Activated CD8-positive, alpha-beta T cell treated with anti-CD3 and anti-CD28 coated beads for 36 hours (primary cell): Measurements from ENCODE around the gene TAF6L. TPM values are rescaled to one million over a fixed set of nuclear protein-coding genes. Genes with fewer than 3 reads are reported as not detected.

Experiments used
- ATAC-seq: fragments of 200-7000 bp; cut with Tn5 transposase; one replicate; pipeline ENCODE4 v1.10.0; 2021; ENCODE audit warnings: mild to moderate bottlenecking, moderate library complexity
- CTCF ChIA-PET: fragments of 350-600 bp; sonication (Branson Sonifier 250); formaldehyde crosslinking; loops from one replicate; lab custom pipeline; 2021; ENCODE audit warnings: antibody characterized with exemption; lab: Charles Lee
- POLR2A ChIA-PET: fragments of 350-600 bp; sonication (Branson Sonifier 250); formaldehyde crosslinking; loops from one replicate; lab custom pipeline; 2021; ENCODE audit warnings: antibody characterized with exemption; lab: Charles Lee
- DNase-seq: peaks from one replicate; pipeline ENCODE4 v3.0.0-alpha.2; 2020
- H3K27ac Mint-ChIP-seq: one replicate; pipeline ENCODE4 v1.8.0; 2021; ENCODE audit warnings: mild to moderate bottlenecking, mixed read lengths
- H3K27me3 Mint-ChIP-seq: one replicate; pipeline ENCODE4 v1.8.0; 2021; ENCODE audit warnings: mixed read lengths
- H3K36me3 Mint-ChIP-seq: one replicate; pipeline ENCODE4 v1.8.0; 2021; ENCODE audit warnings: low read depth, mixed read lengths
- H3K4me1 Mint-ChIP-seq: one replicate; pipeline ENCODE4 v1.8.0; 2021; ENCODE audit warnings: low read depth, mixed read lengths
- H3K4me3 Mint-ChIP-seq: one replicate; pipeline ENCODE4 v1.8.0; 2021; ENCODE audit warnings: mild to moderate bottlenecking, moderate library complexity, mixed read lengths
- H3K9me3 Mint-ChIP-seq: one replicate; pipeline ENCODE4 v1.8.0; 2021; ENCODE audit warnings: mixed read lengths
- CTCF ChIP-seq: fragments of 200-600 bp; IDR thresholded peaks from one replicate; pipeline ENCODE4 v1.8.0; 2022; ENCODE audit warnings: antibody characterized with exemption, mild to moderate bottlenecking
- intact Hi-C: fragments of 100-400 bp; cut with micrococcal nuclease; formaldehyde crosslinking; loops from one replicate; pipeline ENCODE4 v1.10.0; 2022
- total RNA-seq, 2 experiments: library from RNA; stranded (reverse); gene quantifications; one replicate each; pipeline ENCODE4 v1.2.3, GENCODE V29; 2021

The TAF6L gene
- total RNA-seq, 2 experiments from 2014 or later: 13.7 to 16.7 TPM

GRCh38 chr11:62777389-62777788, 6.2 kb downstream of the TAF6L start:
- Mint-ChIP-seq H3K9me3 (no peaks in the 10 kb centered on the region), H3K36me3 (peaks cover 13% of the 10 kb centered on the region), H3K4me1 (peaks cover 16% of the 10 kb centered on the region), H3K27ac (peak overlapping the region; percentile 85), H3K4me3 (peak overlapping the region; percentile 1), H3K27me3 (no peaks in the 10 kb centered on the region)
- ChIA-PET POLR2A (interaction anchor here (1.1 to 4.7 kb wide), 2 partner anchors 64 to 78 kb away, joined by 6 to 23 read pairs; no protein-coding TSS in a partner anchor), CTCF (interaction anchor here (1.9 kb wide), 1 partner anchor 9 kb away, joined by 9 read pairs; no protein-coding TSS in a partner anchor)
- ATAC-seq: peak; percentile 76
- peak; percentile 43 for DNase-seq
- intact Hi-C loops: no loop called here
- TF ChIP-seq CTCF: no peak

- CTCF ChIA-PET: interaction anchor here (1.9 kb wide), 1 partner anchor 8 kb away, joined by 9 read pairs; no protein-coding TSS in a partner anchor
- ATAC-seq (no peak), DNase-seq (no peak)
- H3K27ac Mint-ChIP-seq: peak overlapping the region; percentile 85
- H3K4me1 Mint-ChIP-seq: peaks cover 16% of the 10 kb centered on the region
- H3K9me3 Mint-ChIP-seq: no peaks in the 10 kb centered on the region
- no peak for TF ChIP-seq CTCF
- intact Hi-C loops: no loop called here
- H3K4me3 Mint-ChIP-seq: no peak overlapping the region
- no peaks in the 10 kb centered on the region for H3K27me3 Mint-ChIP-seq
- POLR2A ChIA-PET: interaction anchor here (0.6 to 2.1 kb wide), 3 partner anchors 18 to 76 kb away, joined by 3 to 11 read pairs (median 6); no protein-coding TSS in a partner anchor
- H3K36me3 Mint-ChIP-seq: peaks cover 18% of the 10 kb centered on the region
Observed at GRCh38 chr11:62778441-62778840, 7.2 kb downstream of the TAF6L start.

GRCh38 chr11:62782753-62783152, 11.6 kb downstream of the TAF6L start:
- Mint-ChIP-seq H3K9me3 (no peaks in the 10 kb centered on the region), H3K27me3 (no peaks in the 10 kb centered on the region), H3K27ac (no peak overlapping the region), H3K4me1 (peaks cover 15% of the 10 kb centered on the region), H3K36me3 (peaks cover 25% of the 10 kb centered on the region), H3K4me3 (no peak overlapping the region)
- no peak for TF ChIP-seq CTCF
- no peak for ATAC-seq
- ChIA-PET CTCF (interaction anchor here (0.7 kb wide), 1 partner anchor 815 kb away, joined by 3 read pairs; no protein-coding TSS in a partner anchor), POLR2A (no interaction called here)
- DNase-seq: no peak
- intact Hi-C loops: no loop called here

GRCh38 chr11:62786318-62787004, 15.3 kb downstream of the TAF6L start:
- intact Hi-C loops: loop anchor here (1.0 to 5.0 kb wide), 3 partner anchors 46 to 96 kb away; partner anchors contain the start of genes SLC3A2, STX5 and TEX54
- Mint-ChIP-seq H3K4me3 (peak overlapping the region; percentile 89), H3K27ac (peak overlapping the region; percentile 95), H3K36me3 (peaks cover 46% of the 10 kb centered on the region), H3K4me1 (peaks cover 37% of the 10 kb centered on the region), H3K27me3 (no peaks in the 10 kb centered on the region), H3K9me3 (no peaks in the 10 kb centered on the region)
- POLR2A ChIA-PET: interaction anchor here (0.7 to 11.0 kb wide), 28 partner anchors 9 to 195 kb away, joined by 3 to 228 read pairs (median 5); partner anchors contain the start of genes CSKMT, HNRNPUL2, LBHD1 and NXF1
- peak; percentile 99 for TF ChIP-seq CTCF
- ATAC-seq (peak; percentile 65), DNase-seq (peak; percentile 91)
- CTCF ChIA-PET: interaction anchor here (0.6 to 5.3 kb wide), 58 partner anchors 8 to 1080 kb away, joined by 3 to 74 read pairs (median 7); partner anchors contain the start of genes HNRNPUL2, NXF1, POLR2G and SLC3A2
